Measurements from ENCODE around the gene PHACTR1.

GRCh38 chr6:12779772-12780171 lies 63.2 kb downstream of the PHACTR1 start:
- TF ChIP-seq EZH2 (IDR thresholded peaks at IDR 0.05; ENCODE audit: insufficient read depth, low read length), result no peak
- TF ChIP-seq, protein P1, sequence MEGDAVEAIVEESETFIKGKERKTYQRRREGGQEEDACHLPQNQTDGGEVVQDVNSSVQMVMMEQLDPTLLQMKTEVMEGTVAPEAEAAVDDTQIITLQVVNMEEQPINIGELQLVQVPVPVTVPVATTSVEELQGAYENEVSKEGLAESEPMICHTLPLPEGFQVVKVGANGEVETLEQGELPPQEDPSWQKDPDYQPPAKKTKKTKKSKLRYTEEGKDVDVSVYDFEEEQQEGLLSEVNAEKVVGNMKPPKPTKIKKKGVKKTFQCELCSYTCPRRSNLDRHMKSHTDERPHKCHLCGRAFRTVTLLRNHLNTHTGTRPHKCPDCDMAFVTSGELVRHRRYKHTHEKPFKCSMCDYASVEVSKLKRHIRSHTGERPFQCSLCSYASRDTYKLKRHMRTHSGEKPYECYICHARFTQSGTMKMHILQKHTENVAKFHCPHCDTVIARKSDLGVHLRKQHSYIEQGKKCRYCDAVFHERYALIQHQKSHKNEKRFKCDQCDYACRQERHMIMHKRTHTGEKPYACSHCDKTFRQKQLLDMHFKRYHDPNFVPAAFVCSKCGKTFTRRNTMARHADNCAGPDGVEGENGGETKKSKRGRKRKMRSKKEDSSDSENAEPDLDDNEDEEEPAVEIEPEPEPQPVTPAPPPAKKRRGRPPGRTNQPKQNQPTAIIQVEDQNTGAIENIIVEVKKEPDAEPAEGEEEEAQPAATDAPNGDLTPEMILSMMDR (IDR thresholded peaks at IDR 0.05; ENCODE audit: insufficient read depth, low read depth, low read length), result no peak

Measured in astrocyte (in vitro differentiated cells and primary cell).